ENCODE data around the gene CCL11. TPM values are rescaled to one million over a fixed set of nuclear protein-coding genes. Genes with fewer than 3 reads are reported as not detected.

CCL11 gene
- polyA plus RNA-seq, 2 of the 4 experiments (the other 2 are of a cell fraction), result not detected

- CTCF ChIA-PET, result interaction anchor here (1.5 to 1.8 kb wide), 2 partner anchors 71 to 91 kb away, joined by 4 to 8 read pairs; no protein-coding TSS in a partner anchor
Measured at GRCh38 chr17:34290586-34290985, 5.0 kb downstream of the CCL11 start.

GRCh38 chr17:34291721-34292348, 6.3 kb downstream of the CCL11 start:
- no peak overlapping the region for H3K27ac ChIP-seq
- POLR2A ChIA-PET, result no interaction called here
- no peaks in the 10 kb centered on the region for H3K4me1 ChIP-seq
- TF ChIP-seq FOSB (CRISPR knock-in tag; IDR thresholded peaks at IDR 0.05) (no peak), FOSL2 (IDR thresholded peaks at IDR 0.05) (no peak), FOSL2 (CRISPR knock-in tag; IDR thresholded peaks at IDR 0.05) (0 out of 2 replicates have a peak, but pooled peaks have one; percentile 9), REST (IDR thresholded peaks at IDR 0.05) (peak; percentile 70; the same call in 1 of the 2 replicates), CBX2 (IDR thresholded peaks at IDR 0.05; ENCODE audit: borderline replicate concordance, low read depth) (no peak)
- H3K9me3 ChIP-seq, result no peaks in the 10 kb centered on the region
- 29% methylated on average over 6 of the region's 6 CpGs for WGBS (ENCODE audit: missing lambda C conversion rate)
- CTCF ChIA-PET, result interaction anchor here (1.2 to 1.8 kb wide), 2 partner anchors 9 to 70 kb away, joined by 5 to 8 read pairs; no protein-coding TSS in a partner anchor
- peak in 1 of 2 experiments; percentile 56; a peak in 3 of 6 replicates for ATAC-seq
- FAIRE-seq, result no peak
- peak in 1 of 2 experiments; percentile 21 for DNase-seq (ENCODE audit: low read depth in 1 of 2, low spot score in 1 of 2)
- H3K4me3 ChIP-seq, result no peak overlapping the region
- no peak overlapping the region for H3K4me2 ChIP-seq

More at GRCh38 chr17:34290586-34290985, 5.0 kb downstream of the CCL11 start:
- Histone ChIP-seq H3K4me2 (no peak overlapping the region), H3K27ac (no peak overlapping the region), H3K4me3 (no peak overlapping the region), H3K4me1 (no peaks in the 10 kb centered on the region), H3K9me3 (no peaks in the 10 kb centered on the region)
- WGBS (ENCODE audit: missing lambda C conversion rate), result 53% methylated on average over 4 of the region's 4 CpGs
- ATAC-seq (no peak), FAIRE-seq (no peak), DNase-seq (ENCODE audit: low read depth in 1 of 2, low spot score in 1 of 2) (no peak)
- TF ChIP-seq MAZ (IDR thresholded peaks at IDR 0.05; ENCODE audit: borderline replicate concordance, low read depth, low read length) (no peak), NFE2L2 (conservative IDR thresholded peaks at IDR 0.05; ENCODE audit: low read length) (no peak), KDM1A (IDR thresholded peaks at IDR 0.05; ENCODE audit: low read depth) (no peak), BHLHE40 (IDR thresholded peaks at IDR 0.05; ENCODE audit: low read depth, low read length) (no peak), HOXA7 (CRISPR knock-in tag; IDR thresholded peaks at IDR 0.05) (no peak), POLR2AphosphoS2 (conservative IDR thresholded peaks at IDR 0.05; ENCODE audit: low read length) (no peak), POLR2A (IDR thresholded peaks at IDR 0.05; ENCODE audit: low read length) (no peak), CEBPB (IDR thresholded peaks at IDR 0.05) (no peak), FOSB (CRISPR knock-in tag; IDR thresholded peaks at IDR 0.05) (no peak), MAFK (IDR thresholded peaks at IDR 0.05; ENCODE audit: partially characterized antibody) (no peak), RNF2 (IDR thresholded peaks at IDR 0.05; ENCODE audit: borderline replicate concordance, low read depth) (no peak), EHF (CRISPR knock-in tag; IDR thresholded peaks at IDR 0.05) (no peak)
- POLR2A ChIA-PET, result no interaction called here

GRCh38 chr17:34299027-34299426, 13.5 kb downstream of the CCL11 start:
- no peak for FAIRE-seq
- Histone ChIP-seq H3K9me3 (no peaks in the 10 kb centered on the region), H3K4me1 (no peaks in the 10 kb centered on the region; the same call in 2 of the 3 replicates), H3K27ac (no peak overlapping the region), H3K4me2 (no peak overlapping the region), H3K4me3 (no peak overlapping the region)
- ATAC-seq, result no peak
- ChIA-PET CTCF (interaction anchor here (0.9 to 6.6 kb wide), 2 partner anchors 63 to 97 kb away, joined by 3 to 42 read pairs; no protein-coding TSS in a partner anchor), POLR2A (no interaction called here)
- DNase-seq (ENCODE audit: low read depth in 1 of 2, low spot score in 1 of 2), result no peak
- 61% methylated on average over 2 of the region's 2 CpGs for WGBS (ENCODE audit: missing lambda C conversion rate)
- TF ChIP-seq CTCF (IDR thresholded peaks at IDR 0.05) (no peak), HMGXB4 (CRISPR knock-in tag; IDR thresholded peaks at IDR 0.05; ENCODE audit: borderline replicate concordance) (no peak), ZC3H11A (IDR thresholded peaks at IDR 0.05) (no peak), HOXB13 (CRISPR knock-in tag; IDR thresholded peaks at IDR 0.05; ENCODE audit: low read depth) (no peak), USF2 (IDR thresholded peaks at IDR 0.05) (no peak), EP300 (IDR thresholded peaks at IDR 0.05) (no peak), CHD4 (IDR thresholded peaks at IDR 0.05; ENCODE audit: borderline replicate concordance) (no peak), ELK1 (IDR thresholded peaks at IDR 0.05; ENCODE audit: low read depth, low read length) (no peak), HOXB5 (CRISPR knock-in tag; IDR thresholded peaks at IDR 0.05) (no peak)

All from A549 (cell line).